ENCODE data around the gene ZNF217.
"Not testable (repeated sequence)": the region's sequence is repeated elsewhere in the genome, so short reads cannot be mapped to it uniquely, and the experiment has no call there.

The ZNF217 gene

DNA sequence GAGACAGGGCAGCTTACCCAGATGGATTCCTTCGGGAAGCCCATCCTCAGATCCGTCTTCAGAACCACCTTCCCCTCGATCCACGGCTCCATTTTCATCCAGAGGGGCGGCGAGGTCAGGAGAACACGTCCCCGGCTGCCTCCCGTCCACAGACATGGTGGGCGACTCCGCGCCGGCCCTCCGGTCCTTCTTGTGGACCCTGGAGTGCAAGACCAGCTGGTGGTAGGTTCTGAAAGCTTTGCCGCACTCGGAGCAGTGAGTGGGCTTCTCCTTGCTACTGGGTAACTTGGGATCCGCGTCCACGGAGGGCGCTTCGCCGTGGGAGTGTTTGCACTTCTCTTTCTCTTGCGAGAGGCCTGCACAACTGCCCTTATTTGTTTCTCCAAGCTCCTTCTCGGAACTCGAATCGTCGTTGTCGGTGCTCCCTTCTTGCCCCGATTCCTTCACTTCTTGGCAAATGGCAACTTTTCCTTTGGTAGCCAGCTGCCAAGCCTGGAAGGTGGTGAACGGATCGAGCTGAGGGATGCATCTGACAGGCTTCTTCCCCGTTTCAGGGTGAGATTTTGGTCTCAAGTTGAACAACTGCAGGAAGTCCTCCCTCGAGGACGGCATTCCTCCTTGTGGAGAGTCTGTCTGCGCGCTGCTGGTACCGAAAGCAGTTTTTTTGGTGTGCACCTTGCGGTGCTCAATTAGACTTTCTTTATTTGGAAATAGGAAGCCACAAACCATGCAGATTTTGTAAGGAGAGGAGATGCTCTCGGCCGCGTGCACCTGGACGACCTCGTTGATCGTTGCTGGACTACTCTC is 12.0 kb downstream of the ZNF217 start:
- DNase-seq = no peak

DNA sequence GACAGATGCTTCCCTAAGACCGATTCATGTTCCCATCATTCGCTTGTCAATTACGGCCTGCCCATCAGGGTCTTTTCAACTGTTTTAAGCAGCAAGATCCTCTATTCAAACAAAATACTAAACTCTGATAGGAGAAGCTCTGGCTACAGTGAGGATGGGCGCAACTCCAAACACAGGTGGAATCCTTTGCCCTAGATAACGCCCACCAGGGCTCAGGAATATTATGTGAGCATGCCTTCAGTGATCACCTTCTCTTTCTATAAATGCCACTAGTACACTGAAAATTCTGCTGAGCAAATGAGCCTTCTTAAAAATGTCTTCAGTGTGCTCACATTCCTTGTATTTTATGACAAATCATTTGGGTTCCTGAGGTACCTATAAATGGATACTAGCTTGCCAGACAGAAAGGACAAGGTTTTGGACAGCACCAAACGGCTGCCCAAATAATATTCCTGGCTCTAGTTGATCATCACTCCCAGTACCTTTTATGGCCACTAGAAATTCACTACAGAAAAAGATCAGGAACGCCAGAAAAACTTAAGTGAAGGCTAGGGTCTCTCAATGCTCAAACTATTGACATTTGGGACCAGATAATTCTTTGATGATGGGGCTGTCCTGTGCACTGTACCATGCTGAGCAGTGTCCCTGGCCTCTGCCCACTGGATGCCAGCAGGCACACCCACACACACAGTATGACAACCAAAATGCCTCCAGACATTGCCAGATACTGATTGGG is 13.1 kb downstream of the ZNF217 start:
- no peak for DNase-seq

DNA sequence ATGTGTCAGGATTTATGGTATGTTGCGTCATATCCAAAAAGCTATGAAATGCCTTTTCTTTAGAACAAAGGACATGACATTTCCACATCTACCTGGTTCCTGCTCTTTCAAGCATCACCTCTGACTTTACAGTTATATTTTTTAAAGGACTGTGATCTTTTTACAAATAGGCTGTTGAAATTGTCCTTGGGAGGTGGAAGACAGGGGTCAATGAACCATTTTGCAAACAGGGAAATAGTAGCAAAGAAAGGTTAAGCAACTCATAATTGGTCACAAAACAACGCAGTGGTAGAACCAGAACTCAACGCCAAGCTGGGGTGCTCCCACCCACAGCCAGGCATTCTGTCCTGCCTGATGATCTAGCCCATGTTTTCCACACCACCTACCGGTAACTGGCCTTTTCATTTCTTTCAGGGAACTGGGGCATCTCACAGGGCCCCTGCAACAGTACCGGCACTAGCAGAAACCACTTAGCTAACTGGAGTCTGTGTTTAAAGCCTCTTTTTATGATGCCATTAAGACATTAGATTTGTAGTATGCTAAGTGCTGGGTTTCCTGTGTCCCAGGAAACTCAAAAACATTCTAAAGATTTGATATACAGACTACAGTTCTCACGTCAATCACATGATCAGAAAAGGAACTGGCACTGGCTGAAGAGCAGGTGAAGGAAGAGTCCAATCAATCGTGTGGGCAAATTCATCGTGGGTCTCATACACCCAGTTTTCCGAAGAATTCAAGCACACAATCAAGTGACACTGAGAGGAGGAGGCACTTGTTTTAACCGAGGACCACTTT is 13.9 kb downstream of the ZNF217 start:
- DNase-seq = no peak

DNA sequence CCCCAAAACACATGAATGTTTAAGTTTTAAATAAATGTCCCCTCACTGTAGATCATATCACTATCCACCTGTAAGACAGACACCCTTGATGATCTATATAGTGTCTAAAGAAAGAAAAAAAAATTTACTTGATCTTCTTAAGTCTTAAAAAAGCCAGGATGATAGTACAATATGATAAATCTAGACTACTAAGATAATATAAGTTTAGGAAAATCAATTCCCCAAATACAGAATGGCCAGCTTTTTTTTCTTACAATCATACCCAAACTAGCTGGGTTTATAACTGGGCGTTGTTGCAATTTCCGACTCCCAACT is 14.4 kb downstream of the ZNF217 start:
- no peak for DNase-seq

DNA sequence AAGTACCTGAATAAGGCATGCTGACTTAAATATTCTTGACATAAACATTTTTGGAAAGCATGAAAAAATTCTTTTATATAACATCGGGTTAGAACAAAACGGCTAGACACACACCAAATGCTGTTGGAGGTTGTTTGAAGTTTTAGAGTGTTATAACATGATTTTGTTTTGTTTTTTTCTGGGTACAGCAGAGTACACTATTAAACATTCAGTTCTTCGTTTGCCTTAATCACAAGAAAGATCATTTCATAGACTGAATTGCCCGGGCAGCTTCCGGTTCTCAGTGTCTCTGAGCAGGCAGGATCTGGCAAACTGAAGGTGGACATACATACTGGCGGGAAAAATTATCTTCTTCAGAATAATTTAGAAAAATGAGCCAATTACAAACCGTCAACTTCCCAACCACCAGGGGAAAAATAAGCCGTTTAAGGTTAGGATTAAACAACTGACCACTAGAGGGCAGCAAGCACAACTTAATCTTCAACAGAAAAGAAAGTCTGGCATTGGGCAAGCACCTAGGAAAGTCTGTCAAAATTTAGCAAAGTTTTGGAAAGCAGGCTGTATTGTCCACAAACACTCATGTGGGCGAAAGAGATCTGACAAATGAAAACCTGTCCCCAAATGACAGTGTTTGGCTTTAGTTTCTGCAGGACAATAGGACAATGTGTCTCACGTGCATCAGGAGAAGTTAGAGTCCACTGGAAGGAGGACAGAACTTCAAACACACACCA is 15.0 kb downstream of the ZNF217 start:
- DNase-seq = peak; percentile 88

DNA sequence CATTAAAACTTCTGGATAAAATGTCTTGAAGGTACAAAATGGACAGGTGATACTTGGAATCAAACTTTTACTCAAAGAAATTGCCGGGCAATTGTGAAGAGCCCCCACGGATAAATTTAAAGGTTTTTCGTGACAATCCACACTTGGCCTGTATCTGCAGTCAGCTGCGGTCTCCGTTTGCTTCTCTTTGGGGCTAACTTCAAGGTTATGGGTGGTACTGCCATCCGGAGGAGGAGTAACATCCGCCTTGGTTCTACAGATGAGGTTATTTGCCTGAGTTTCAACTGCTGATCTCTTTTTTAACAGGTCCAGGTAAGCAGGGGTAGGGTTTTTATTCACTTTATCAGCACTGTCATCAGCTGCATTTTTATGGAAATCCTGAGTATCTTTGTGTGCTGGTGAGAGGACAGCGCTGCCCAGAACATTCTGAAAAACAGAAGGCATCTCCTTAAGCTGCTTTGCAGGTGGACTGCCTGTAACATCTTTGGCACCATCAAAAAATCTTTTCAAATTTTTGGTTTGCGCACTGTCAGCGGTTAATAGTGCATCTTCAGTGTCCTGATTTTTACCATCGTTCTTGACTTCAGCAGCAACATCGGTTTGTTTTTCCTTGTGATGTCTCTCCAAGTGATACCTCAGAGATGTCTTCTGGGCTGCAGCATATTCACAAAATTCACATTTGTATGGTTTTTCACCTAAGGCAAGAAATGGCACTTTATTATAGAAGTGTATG is 16.9 kb downstream of the ZNF217 start:
- no peak for DNase-seq

DNA sequence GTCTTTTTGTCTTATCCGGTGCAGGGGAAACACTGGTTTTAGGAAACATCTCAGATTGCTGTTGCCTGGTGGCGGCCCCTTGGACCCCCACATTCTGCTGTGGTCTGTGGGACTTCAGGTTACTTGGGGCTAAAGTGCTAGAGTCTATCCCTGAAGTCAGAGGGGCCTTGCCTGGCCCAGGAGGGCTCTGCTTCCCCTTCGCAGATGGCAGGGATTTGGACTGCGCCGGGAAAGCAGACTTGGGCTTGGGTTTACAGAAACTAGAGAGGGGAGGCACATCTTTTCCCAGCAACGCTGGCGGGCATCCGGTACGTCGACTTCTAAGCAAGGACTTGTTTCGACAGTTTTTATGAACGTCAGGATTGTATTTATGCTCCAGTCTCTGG is 17.5 kb downstream of the ZNF217 start:
- DNase-seq = no peak

DNA sequence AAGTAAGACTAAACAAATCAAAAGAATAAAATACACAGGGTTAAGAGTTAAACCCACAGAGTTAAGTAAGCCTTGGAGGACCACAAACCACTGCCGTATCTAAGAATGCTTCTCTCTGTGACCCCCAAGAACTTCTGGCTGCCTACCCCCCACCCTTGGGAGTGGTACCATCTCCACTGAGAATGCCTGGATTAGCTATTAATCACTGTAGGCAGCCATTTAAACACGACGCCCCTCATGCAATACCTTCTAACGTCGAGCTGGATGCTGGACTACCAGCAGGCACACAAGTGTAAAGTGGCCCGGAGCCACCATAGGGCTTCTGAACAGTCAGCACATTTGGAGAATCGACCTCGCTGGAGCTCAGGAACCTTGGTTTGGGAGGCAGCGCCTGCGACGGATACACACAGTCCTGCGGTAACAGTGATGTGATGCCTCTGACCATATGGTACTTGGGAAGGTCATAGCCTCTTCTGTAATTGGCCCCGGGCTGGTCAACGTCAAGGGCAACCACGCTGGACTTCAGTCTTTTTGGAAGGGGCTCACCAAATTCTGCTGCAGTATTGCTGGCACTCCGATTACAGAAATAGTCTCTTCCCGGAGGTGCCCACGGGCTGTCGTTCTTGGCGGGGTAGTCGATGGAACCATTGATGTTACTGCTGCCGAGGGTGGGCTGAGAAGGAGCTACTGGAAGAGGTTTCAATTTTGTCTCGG is 18.0 kb downstream of the ZNF217 start:
- no peak for DNase-seq

DNA sequence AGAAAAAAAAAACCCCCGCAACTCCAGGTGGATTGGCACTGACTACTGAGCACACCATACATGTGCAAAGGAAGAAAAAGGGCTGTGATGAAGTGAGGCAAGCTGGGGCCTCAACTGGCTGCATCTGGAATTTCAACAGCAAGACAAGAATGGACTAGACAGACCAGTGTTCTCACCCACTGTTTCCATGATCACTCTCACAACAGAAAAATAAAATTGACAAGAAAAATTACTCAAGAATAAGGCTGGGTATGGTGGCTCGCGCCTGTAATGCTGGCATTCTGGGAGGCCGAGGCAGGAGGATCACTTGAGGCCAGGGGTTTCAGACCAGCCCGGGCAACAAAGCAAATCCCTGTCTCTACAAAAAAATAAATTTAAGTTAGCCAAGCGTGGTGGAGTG is 18.8 kb downstream of the ZNF217 start:
- DNase-seq = no peak

DNA sequence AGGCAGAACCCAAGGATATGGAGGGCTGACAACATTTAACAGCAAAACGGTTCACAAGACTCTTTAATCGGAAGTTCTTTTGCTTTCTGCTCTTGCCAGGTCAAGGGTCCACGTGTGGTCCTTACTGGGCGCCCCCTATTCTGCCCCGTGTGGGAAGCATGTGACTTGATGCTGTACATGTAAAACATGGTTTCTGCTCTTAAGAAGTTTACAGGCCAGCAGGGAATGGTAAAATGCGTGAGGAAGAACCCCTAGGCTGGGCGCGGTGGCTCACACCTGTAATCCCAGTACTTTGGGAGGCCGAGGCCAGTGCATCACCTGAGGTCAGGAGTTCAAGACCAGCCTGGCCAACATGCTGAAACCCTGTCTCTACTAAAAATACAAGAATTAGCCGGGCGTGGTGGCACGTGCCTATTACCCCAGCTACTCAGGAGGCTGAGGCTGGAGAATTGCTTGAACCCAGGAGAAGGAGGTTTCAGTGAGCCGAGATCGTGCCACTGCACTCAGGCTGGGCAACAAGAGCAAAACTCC is 19.3 kb downstream of the ZNF217 start:
- no peak for DNase-seq

DNA sequence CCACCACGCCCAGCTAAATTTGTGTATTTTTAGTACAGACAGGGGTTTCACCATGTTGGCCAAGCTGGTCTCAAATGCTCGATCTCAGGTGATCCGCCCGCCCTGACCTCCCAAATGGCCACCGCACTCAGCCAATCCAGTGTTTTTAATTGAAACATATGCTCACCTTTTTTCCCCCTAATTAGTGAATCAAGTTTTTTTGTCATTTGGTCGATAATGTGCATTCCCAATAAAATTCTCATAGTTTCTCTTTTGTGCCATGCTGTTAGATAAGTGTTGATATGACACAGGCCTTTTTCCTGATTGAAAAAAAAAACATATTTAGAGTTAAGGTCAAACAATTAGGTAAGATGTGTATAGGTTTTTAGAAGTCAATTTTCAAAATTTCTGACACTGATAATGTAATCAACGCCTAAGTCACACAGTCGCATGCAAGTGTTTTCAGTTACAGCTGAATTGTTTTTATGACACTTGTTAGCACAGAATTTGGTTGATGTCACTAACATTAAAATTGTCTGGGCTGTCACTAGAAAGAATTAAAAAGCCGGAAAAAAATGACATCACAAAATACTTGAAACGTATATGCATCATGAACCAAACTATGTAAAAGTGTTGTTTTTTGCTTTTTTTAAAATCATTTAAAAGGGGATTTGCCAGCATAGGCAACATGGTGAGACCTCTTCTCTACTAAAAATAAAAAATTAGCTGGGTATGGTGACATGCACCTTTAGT is 21.9 kb downstream of the ZNF217 start:
- no peak for DNase-seq

DNA sequence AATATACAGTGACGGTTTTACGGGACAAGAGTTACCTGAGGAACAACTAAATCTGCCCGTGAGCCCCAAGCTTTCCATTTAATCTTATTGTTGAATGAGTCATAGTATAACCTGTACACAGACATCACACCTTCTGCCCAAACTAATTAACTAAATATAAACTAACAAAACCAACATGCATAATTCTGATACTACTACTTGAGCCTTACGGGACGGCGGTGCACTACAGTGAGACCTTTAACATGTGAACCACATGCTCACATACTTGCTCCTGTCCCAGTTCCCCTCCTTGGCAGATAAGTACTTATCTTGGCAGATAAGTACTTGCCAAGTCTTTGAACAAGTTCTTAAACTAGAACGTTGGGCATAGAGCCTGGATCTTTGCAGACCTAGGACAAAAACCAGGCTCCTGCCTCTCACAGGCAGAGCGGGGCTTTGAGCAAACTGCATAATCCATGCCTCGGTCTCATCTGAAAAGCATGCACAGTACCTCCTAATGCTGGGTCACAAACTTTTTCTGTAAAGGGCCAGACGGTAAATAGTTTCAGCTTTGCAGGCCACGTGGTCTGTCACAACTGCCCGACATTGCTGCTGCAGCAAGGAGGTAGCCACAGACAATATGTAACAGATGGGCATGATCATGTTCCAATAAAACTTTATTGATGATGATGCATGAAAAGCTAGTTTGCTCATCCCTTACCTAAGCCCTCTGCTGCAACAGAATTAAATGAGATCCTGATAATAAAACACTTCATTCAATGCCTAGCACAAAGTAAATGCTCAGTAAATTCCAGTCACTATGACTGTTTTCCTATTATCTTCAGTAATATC is 23.0 kb downstream of the ZNF217 start:
- DNase-seq = no peak

DNA sequence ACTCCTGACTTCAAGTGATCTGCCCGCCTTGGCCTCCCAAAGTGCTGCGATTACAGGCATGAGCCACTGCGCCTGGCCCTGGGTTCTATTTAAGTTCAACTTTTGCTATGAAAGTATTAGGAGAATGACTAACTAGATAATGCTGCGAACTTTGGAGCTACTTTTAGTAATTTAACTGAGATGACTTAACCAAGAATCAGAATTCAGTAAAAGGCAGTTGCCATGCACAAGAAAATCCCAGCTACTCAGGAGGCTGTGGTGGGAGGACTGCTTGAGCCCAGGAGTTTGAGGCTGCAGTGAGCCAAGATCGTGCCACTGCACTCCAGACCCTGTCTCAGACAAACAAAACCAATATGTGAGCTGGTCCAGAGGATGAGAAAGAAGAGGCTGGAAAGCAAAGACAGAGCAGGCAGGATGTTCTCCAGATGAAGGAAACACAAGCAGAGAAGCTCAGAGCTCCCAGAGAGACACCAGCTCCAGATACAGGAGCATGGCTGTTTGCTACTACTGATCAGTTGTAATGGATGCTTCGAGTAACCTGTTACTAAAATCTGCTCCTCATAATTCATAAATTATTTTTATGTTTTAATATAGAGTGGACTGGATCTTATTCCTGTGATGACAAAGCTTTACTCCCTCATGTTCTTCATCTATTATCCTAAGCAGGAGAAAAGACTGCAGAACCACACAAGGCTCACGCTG is 23.9 kb downstream of the ZNF217 start:
- DNase-seq = no peak

DNA sequence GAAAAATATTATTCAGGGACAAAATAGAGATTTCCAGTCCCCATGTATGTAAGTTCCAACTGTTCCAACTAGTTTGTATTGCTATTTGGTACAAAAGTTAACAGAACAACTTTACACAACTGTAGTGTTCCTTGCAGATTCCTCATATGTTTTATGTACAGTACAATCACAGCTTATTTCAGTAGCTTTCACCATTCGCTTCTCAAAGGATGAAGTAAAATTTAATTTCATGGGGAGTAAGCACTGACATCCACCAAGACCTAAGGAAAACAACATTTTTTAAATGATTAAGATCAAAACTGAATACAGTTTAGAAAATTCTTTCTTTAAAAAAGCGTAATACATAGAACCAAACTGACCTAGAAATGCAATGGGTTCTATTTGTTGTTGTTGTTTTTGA is 24.6 kb downstream of the ZNF217 start:
- DNase-seq = no peak

DNA sequence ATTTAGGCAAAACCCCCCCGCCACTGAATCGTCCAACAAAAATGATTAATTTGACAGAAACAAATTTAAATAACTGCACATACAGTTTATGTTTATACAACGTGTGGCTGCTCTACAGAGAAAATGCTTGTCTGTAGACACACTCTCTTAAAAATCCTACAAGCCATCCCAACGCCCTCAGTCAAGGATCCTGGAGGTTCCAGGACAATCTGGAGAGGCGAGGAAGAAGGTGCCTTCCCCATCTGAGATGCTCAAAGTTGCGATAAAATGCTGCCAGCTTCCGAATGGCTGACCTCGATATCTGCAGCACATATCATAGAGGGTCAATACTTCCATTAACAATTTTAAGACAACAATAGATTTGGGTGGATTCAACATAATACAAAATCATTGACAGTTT is 25.3 kb downstream of the ZNF217 start:
- DNase-seq = no peak

DNA sequence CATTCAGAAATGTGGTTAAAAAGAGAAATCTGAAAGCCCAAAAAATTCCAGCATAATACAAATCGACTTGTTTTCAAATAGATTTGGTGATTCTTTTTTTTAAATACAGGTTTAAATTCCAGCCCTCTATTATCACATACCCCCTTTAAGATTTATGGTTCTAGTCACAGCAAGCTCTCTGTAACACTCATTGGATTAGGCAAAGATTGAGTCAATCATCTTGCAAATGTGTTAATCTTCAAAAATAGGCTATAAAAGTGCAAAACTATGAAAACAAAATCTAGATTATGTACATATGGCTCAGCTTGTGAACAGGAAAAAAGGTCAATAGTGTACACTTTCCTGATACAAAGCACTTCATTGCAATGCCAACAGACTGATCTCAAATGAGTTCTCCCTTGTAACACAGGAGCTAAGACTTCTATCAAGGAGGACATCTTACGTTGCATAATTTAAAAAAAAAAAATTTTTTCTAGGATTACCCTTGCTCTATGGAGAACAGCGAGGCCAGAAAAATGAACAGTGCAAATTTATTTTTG is 26.2 kb downstream of the ZNF217 start:
- no peak for DNase-seq

DNA sequence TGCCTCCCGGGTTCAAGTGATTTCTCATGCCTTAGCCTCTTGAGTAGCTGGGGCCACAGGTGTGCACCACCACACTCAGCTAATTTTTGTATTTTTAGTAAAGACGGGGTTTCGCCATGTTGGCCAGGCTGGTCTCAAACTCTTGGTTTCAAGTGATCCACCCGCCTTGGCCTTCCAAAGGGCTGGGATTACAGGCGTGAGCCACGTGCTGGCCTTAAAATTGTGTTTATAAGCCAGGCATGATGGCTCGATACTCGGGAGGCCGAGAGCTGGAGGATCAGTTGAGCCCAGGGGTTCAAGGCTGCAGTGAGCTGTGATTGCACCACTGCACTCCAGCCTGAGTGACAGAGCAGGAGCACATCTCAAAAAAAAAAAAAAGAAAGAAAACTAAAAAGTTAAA is 27.0 kb downstream of the ZNF217 start:
- not testable (repeated sequence) for DNase-seq

DNA sequence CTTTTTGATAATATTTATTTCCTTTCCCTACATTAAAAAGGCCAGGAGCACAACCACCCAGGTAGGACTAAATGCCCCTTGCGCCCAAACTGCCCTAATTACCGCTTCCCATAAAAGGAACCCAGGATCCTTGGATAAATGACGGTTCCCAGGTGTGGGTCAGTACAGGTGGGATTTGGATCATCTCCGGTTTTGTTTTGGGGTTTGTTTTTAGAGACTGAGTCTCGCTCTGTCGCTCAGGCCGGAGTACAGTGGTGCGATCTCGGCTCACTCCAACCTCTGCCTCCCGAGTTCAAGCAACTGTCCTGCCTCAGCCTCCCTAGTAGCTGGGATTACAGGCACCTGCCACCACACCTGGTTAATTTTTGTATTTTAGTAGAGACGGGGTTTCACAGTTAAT is 28.4 kb downstream of the ZNF217 start:
- DNase-seq = no peak
